Left lung (tissue), 10 donors: ENCODE data around the gene EZR. TPM values are rescaled to one million over a fixed set of nuclear protein-coding genes. Genes with fewer than 3 reads are reported as not detected.

ENCODE experiments used
- ATAC-seq: fragments of 200-7000 bp; cut with Tn5 transposase; one replicate; pipeline ENCODE4 v1.9.1; 2020; ENCODE audit warnings: moderate library complexity
- DNase-seq, 4 donors: peaks; one replicate each; pipeline ENCODE4 v3.0.0-alpha.2; 2013 to 2020
- H3K27ac ChIP-seq, 2 donors: fragments of 200-600 bp; sonication (generic) in 1 of 2; one replicate each; pipeline versions ENCODE4 v1.5.0 to v1.8.0; 2020 to 2021
- H3K27me3 ChIP-seq, 2 donors: fragments of 200-600 bp; sonication (generic) in 1 of 2; one replicate each; pipeline versions ENCODE4 v1.5.0 to v1.8.0; 2020 to 2021
- H3K36me3 ChIP-seq, 2 donors: fragments of 200-600 bp; sonication (generic) in 1 of 2; one replicate each; pipeline versions ENCODE4 v1.5.0 to v1.8.0; 2020 to 2021
- H3K4me1 ChIP-seq, 2 donors: fragments of 200-600 bp; one replicate each; pipeline ENCODE4 v1.8.0; 2021
- H3K4me3 ChIP-seq, 2 donors: fragments of 200-600 bp; sonication (generic) in 1 of 2; one replicate each; pipeline versions ENCODE4 v1.5.0 to v1.8.0; 2020 to 2021; ENCODE audit warnings: mild to moderate bottlenecking in 1 of 2
- H3K9me3 ChIP-seq, 2 donors: fragments of 200-600 bp; sonication (generic) in 1 of 2; one replicate each; pipeline versions ENCODE4 v1.5.0 to v1.8.0; 2020 to 2021
- CTCF ChIP-seq, 2 donors: fragments of 200-600 bp; sonication (generic) in 1 of 2; IDR thresholded peaks; one replicate each; pipeline versions ENCODE4 v1.5.0 to v1.8.0; 2021; ENCODE audit warnings: antibody characterized with exemption in 2 of 2
- intact Hi-C, 2 donors: fragments of 100-400 bp; cut with DNase I; formaldehyde crosslinking; loops; one replicate each; pipeline versions ENCODE4 v1.11.2 to v1.14.2; 2022
- polyA plus RNA-seq, 6 donors: library from polyadenylated mRNA; unstranded; fragments of 120-200 nt; gene quantifications; one replicate each; pipeline ENCODE4 v1.2.1, GENCODE V29; 2013; ENCODE audit not compliant: insufficient read length in 6 of 6
- total RNA-seq, 2 donors: library from RNA; stranded (reverse); fragmentation: NEBNext Ultra II Directional; extraction: Animal tissue kit (Norgen Biotek cat#: 25700); gene quantifications; one replicate each; pipeline ENCODE4 v1.2.1, GENCODE V29; 2021
- donor health status: DM: no; HTN: yes; CAD: no.
- donor health status: DM: no; HTN: no; CAD: no.

Gene EZR
- total and polyA plus RNA-seq, 8 donors: 140 to 328 (median 161) TPM

- no peak overlapping the region for H3K27ac ChIP-seq
- DNase-seq (no peak), ATAC-seq (no peak)
- intact Hi-C loops: no loop called here
- H3K9me3 ChIP-seq: no peaks in the 10 kb centered on the region
- H3K27me3 ChIP-seq: no peaks in the 10 kb centered on the region
- H3K4me3 ChIP-seq: no peak overlapping the region
- no peak for TF ChIP-seq CTCF (IDR thresholded peaks at IDR 0.05)
- H3K4me1 ChIP-seq: no peaks in the 10 kb centered on the region
- peaks cover 0 to 68% of the 10 kb centered on the region in 2 donors for H3K36me3 ChIP-seq
Observed at GRCh38 chr6:158764183-158764849, 54.9 kb downstream of the EZR start.

GRCh38 chr6:158763434-158764182 is 55.6 kb downstream of the EZR start:
- no peak for ATAC-seq
- TF ChIP-seq CTCF (IDR thresholded peaks at IDR 0.05): no peak

GRCh38 chr6:158762787-158763433 is 56.3 kb downstream of the EZR start:
- intact Hi-C loops: no loop called here
- ATAC-seq (no peak), DNase-seq (no peak)
- no peak overlapping the region for H3K27ac ChIP-seq
- H3K4me3 ChIP-seq: no peak overlapping the region
- H3K36me3 ChIP-seq: peaks cover 0 to 54% of the 10 kb centered on the region in 2 donors
- no peaks in the 10 kb centered on the region for H3K27me3 ChIP-seq
- no peak for TF ChIP-seq CTCF (IDR thresholded peaks at IDR 0.05)
- H3K4me1 ChIP-seq: no peaks in the 10 kb centered on the region
- no peaks in the 10 kb centered on the region for H3K9me3 ChIP-seq

More at GRCh38 chr6:158763434-158764182, 55.6 kb downstream of the EZR start:
- Histone ChIP-seq H3K9me3 (no peaks in the 10 kb centered on the region), H3K27me3 (no peaks in the 10 kb centered on the region), H3K36me3 (peaks cover 0 to 61% of the 10 kb centered on the region in 2 donors), H3K4me3 (no peak overlapping the region), H3K4me1 (no peaks in the 10 kb centered on the region), H3K27ac (no peak overlapping the region)
- intact Hi-C loops: no loop called here
- DNase-seq: no peak

- intact Hi-C loops: no loop called here
- ATAC-seq (no peak), DNase-seq (no peak)
- Histone ChIP-seq H3K27me3 (no peaks in the 10 kb centered on the region), H3K4me1 (no peaks in the 10 kb centered on the region), H3K36me3 (peaks cover 0 to 51% of the 10 kb centered on the region in 2 donors), H3K4me3 (no peak overlapping the region), H3K9me3 (no peaks in the 10 kb centered on the region), H3K27ac (no peak overlapping the region)
- TF ChIP-seq CTCF (IDR thresholded peaks at IDR 0.05): no peak
Observed at GRCh38 chr6:158761746-158762145, 57.4 kb downstream of the EZR start.
